K562 (cell line): Measurements from ENCODE around the gene NUDT22. TPM values are rescaled to one million over a fixed set of nuclear protein-coding genes. Genes with fewer than 3 reads are reported as not detected.

Source experiments
- CBX1 ChIP-seq: sonication (generic); IDR thresholded peaks from 2 replicates; pipeline ENCODE4 v1.6.1; 2016; ENCODE audit warnings: antibody characterized with exemption, low read depth, mild to moderate bottlenecking
- FOXK2 ChIP-seq, 2 experiments: fragments of 450-650 bp; IDR thresholded peaks in 1 of 2; conservative IDR thresholded peaks in 1 of 2; 2 replicates each; pipeline ENCODE4 v1.6.1; 2016; ENCODE audit warnings: low read depth in 2 of 2, mild to moderate bottlenecking in 1 of 2
- HNRNPL ChIP-seq: fragments of 200-400 bp; formaldehyde crosslinking; IDR thresholded peaks from 2 replicates; pipeline ENCODE4 v1.6.1; 2017; ENCODE audit warnings: low read depth, mild to moderate bottlenecking, low read length
- ID3 ChIP-seq, 2 experiments: fragments of 250-450 bp in 1 of 2; fragments of 450-650 bp in 1 of 2; sonication (Bioruptor Pico) in 1 of 2; IDR thresholded peaks; 2 replicates each; pipeline versions ENCODE4 v1.6.1 to v1.8.0; 2016 to 2021; ENCODE audit warnings: mild to moderate bottlenecking in 2 of 2, moderate library complexity in 2 of 2, missing compliant biosample characterization in 1 of 2, missing genetic modification characterization in 1 of 2
- IRF2 ChIP-seq: sonication (generic); formaldehyde crosslinking; IDR thresholded peaks from 2 replicates; pipeline ENCODE4 v1.8.1; 2022; ENCODE audit warnings: mild to moderate bottlenecking, missing genetic modification reagents
- L3MBTL2 ChIP-seq: fragments of 450-650 bp; IDR thresholded peaks from 2 replicates; pipeline ENCODE4 v1.6.1; 2016; ENCODE audit warnings: mild to moderate bottlenecking, moderate library complexity
- MGA ChIP-seq: fragments of 450-650 bp; IDR thresholded peaks from 2 replicates; pipeline ENCODE4 v1.6.1; 2016; ENCODE audit warnings: mild to moderate bottlenecking, moderate library complexity
- PCBP2 ChIP-seq: fragments of 200-400 bp; formaldehyde crosslinking; IDR thresholded peaks from 2 replicates; pipeline ENCODE4 v1.6.1; 2018; ENCODE audit warnings: low read length, low read depth, mild to moderate bottlenecking, moderate library complexity; ENCODE audit not compliant: poor library complexity, severe bottlenecking
- POLR2A ChIP-seq: fragments of 450-650 bp; conservative IDR thresholded peaks from 2 replicates; pipeline ENCODE4 v1.6.1; 2016
- RBFOX2 ChIP-seq: fragments of 200-400 bp; formaldehyde crosslinking; IDR thresholded peaks from 2 replicates; pipeline ENCODE4 v1.6.1; 2017; ENCODE audit warnings: low read depth, mild to moderate bottlenecking, low read length, moderate library complexity
- SIX5 ChIP-seq, 2 experiments: IDR thresholded peaks; 2 replicates each; pipeline ENCODE4 v1.6.1; 2011; ENCODE audit warnings: low read length in 2 of 2, borderline replicate concordance in 1 of 2, low read depth in 1 of 2, mild to moderate bottlenecking in 1 of 2, moderate library complexity in 1 of 2; ENCODE audit not compliant: insufficient read depth in 1 of 2
- SRSF9 ChIP-seq: fragments of 200-400 bp; formaldehyde crosslinking; IDR thresholded peaks from 2 replicates; pipeline ENCODE4 v1.6.1; 2017; ENCODE audit warnings: low read depth, low read length, borderline replicate concordance
- ZNF311 ChIP-seq: fragments of 250-450 bp; sonication (Bioruptor Pico); IDR thresholded peaks from 2 replicates; pipeline ENCODE4 v1.4.0; 2020; ENCODE audit warnings: mild to moderate bottlenecking, moderate library complexity
- polyA plus RNA-seq, 8 experiments: library from polyadenylated mRNA; depleted of rRNA in 4 of 8; stranded (reverse) in 5 of 8; unstranded in 3 of 8; fragments of >200 nt; fragmentation: Nextera tagmentation in 2 of 8; fragmentation: Illumina TruSeq in 1 of 8; extraction: Ambion mirVana in 2 of 8; extraction: Trizol in 1 of 8; gene quantifications; 2 replicates each; pipeline versions ENCODE4 v1.2.1 to v1.2.3, GENCODE V29; 2011 to 2014; ENCODE audit warnings: inconsistent platforms in 1 of 8, missing spikeins in 1 of 8
- total RNA-seq, 7 experiments: library from RNA; depleted of rRNA in 6 of 7; stranded (reverse); fragments of >200 nt in 6 of 7; fragmentation: Illumina TruSeq in 2 of 7; extraction: Trizol in 2 of 7; gene quantifications; 2 replicates each; pipeline versions ENCODE4 v1.2.1 to v1.2.3, GENCODE V29; 2011 to 2021; ENCODE audit warnings: low replicate concordance in 1 of 7
- TF ChIP-seq, protein P1 (sequence below): fragments of 450-650 bp; IDR thresholded peaks from 2 replicates; pipeline ENCODE4 v1.6.1; 2016; ENCODE audit warnings: low read depth, mild to moderate bottlenecking, moderate library complexity

Gene NUDT22
- total and polyA plus RNA-seq, 9 of the 15 experiments (the other 6 are each of a cell fraction or from before 2014, with no cell fraction given) = 6.3 to 92.6 (median 37.4) TPM

DNA sequence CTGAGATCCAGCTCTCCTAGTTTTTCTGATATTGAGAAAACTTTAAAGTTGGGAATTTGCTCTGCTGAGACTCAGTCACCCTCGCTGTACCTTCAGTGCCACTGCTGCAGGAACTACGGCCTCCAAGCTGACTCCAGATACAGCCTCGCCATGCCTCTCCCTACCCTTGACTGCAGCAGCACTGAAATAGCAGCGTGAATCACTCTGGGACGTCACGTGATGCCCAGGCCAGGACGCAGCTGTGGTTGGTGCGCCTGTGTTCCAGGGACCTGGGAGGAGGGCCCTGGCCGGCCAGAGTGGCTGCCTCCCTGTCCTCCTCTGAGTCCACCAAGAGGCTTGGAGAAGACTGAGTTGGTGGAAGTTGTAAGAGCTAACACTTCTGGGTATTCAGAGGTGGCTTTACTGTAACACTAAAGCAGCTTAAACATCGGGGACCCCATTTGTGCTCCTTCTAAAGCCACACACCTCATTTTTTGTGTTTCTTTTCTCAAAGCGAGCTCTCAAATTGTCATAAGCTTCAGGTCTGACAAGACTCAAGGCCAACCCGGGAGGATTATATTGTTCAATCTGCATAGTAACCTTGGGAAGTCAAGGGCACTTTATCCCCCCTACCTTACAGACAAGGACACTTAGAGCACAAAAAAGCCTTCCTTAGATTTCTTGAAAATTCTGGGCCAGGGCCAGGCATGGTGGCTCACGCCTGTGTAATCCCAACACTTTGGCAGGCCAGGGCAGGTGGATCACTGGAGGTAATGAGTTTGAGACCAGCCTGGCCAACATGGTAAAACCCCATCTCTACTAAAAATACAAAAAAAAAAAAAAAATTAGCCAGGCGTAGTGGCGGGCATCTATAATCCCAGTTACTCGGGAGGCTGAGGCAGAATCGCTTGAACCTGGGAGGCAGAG lies 44.3 kb upstream of the NUDT22 start (continued):
- TF ChIP-seq ID3 (CRISPR knock-in tag; IDR thresholded peaks at IDR 0.05) = no peak
- TF ChIP-seq ID3 (tag; IDR thresholded peaks at IDR 0.05) = 0 out of 2 replicates have a peak, but pooled peaks have one; percentile 33
- no peak for TF ChIP-seq HNRNPL
- TF ChIP-seq FOXK2 (conservative IDR thresholded peaks at IDR 0.05 in 1 of 2, IDR thresholded peaks at IDR 0.05 in 1 of 2; ENCODE audit: low read depth in 2 of 2) = peak; percentile 65 to 85
- peak; percentile 74 for TF ChIP-seq RBFOX2
- no peak for TF ChIP-seq PCBP2
- no peak for TF ChIP-seq SRSF9
- peak; percentile 86 for TF ChIP-seq MGA
- no peak for TF ChIP-seq SIX5 (IDR thresholded peaks at IDR 0.05; ENCODE audit: borderline replicate concordance in 1 of 2, insufficient read depth in 1 of 2, low read depth in 1 of 2, low read length in 2 of 2)
- peak; percentile 67 for TF ChIP-seq POLR2A
- TF ChIP-seq L3MBTL2 = peak; percentile 88
- TF ChIP-seq ZNF311 (CRISPR knock-in tag) = no peak
- TF ChIP-seq, protein P1, sequence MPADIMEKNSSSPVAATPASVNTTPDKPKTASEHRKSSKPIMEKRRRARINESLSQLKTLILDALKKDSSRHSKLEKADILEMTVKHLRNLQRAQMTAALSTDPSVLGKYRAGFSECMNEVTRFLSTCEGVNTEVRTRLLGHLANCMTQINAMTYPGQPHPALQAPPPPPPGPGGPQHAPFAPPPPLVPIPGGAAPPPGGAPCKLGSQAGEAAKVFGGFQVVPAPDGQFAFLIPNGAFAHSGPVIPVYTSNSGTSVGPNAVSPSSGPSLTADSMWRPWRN = no peak
- TF ChIP-seq CBX1 = no peak
- TF ChIP-seq IRF2 (CRISPR knock-in tag) = no peak
